IMR-90 (cell line): ENCODE results near the gene CELSR1. TPM values are rescaled to one million over a fixed set of nuclear protein-coding genes. Genes with fewer than 3 reads are reported as not detected.

Source experiments
- ATAC-seq: fragments of 200-7000 bp; cut with Tn5 transposase; 2 replicates; pipeline ENCODE4 v1.9.1; 2020; ENCODE audit warnings: low read depth, mild to moderate bottlenecking, moderate library complexity
- BruUV-seq: library from RNA; stranded (reverse); fragments of 400-500 nt; replicated peaks from 2 replicates; lab custom pipeline; 2021; lab: Mats Ljungman, UMichigan
- CTCF ChIA-PET: fragments of 300-600 bp; formaldehyde crosslinking; extraction: SDS; loops from one replicate; lab custom pipeline; 2021; ENCODE audit warnings: antibody characterized with exemption; lab: Yijun Ruan, JAX
- POLR2A ChIA-PET: fragments of 300-600 bp; sonication (Branson Sonifier 250); formaldehyde crosslinking; loops from one replicate; lab custom pipeline; 2022; ENCODE audit warnings: antibody characterized with exemption; ENCODE audit not compliant: unreplicated experiment; lab: Charles Lee
- DNase-seq: peaks from one replicate; pipeline ENCODE4 v3.0.0; 2013
- H2AFZ ChIP-seq: replicated peaks from 2 replicates; pipeline ENCODE3; 2013; ENCODE audit warnings: low read length, mild to moderate bottlenecking; ENCODE audit not compliant: poor library complexity
- H2AK5ac ChIP-seq: 2 replicates; pipeline ENCODE4 v1.6.1; 2013; ENCODE audit warnings: low read depth, low read length, inconsistent platforms
- H2AK9ac ChIP-seq: replicated peaks from 2 replicates; pipeline ENCODE3; 2013; ENCODE audit warnings: mild to moderate bottlenecking, low read depth, low read length, moderate library complexity; ENCODE audit not compliant: poor library complexity
- H2BK120ac ChIP-seq: 2 replicates; pipeline ENCODE4 v1.6.1; 2013; ENCODE audit warnings: low read depth, low read length, inconsistent platforms
- H2BK15ac ChIP-seq: 3 replicates; pipeline ENCODE4 v1.6.1; 2013; ENCODE audit warnings: low read depth, low read length, inconsistent platforms
- H2BK20ac ChIP-seq: 2 replicates; pipeline ENCODE4 v1.6.1; 2013; ENCODE audit warnings: low read depth, mild to moderate bottlenecking, inconsistent platforms, low read length, moderate library complexity
- H2BK5ac ChIP-seq: 2 replicates; pipeline ENCODE4 v1.6.1; 2013; ENCODE audit warnings: mild to moderate bottlenecking, low read depth, low read length, inconsistent platforms; ENCODE audit not compliant: poor library complexity, severe bottlenecking
- H3K14ac ChIP-seq: replicated peaks from 2 replicates; pipeline ENCODE4 v1.6.1; 2013; ENCODE audit warnings: low read depth, low read length, inconsistent platforms
- H3K18ac ChIP-seq: 2 replicates; pipeline ENCODE4 v1.6.1; 2013; ENCODE audit warnings: low read depth, low read length, control low read depth
- H3K23ac ChIP-seq: 2 replicates; pipeline ENCODE4 v1.6.1; 2013; ENCODE audit warnings: low read depth, low read length, inconsistent platforms
- H3K27ac ChIP-seq: 2 replicates; pipeline ENCODE4 v1.5.1; 2013; ENCODE audit warnings: mild to moderate bottlenecking, control low read depth, low read length; ENCODE audit not compliant: insufficient read depth
- H3K27me3 ChIP-seq: 2 replicates; pipeline ENCODE4 v1.6.1; 2013; ENCODE audit warnings: low read length; ENCODE audit not compliant: control insufficient read depth, insufficient read depth
- H3K36me3 ChIP-seq: 2 replicates; pipeline ENCODE4 v1.6.1; 2013; ENCODE audit warnings: low read length, mixed read lengths; ENCODE audit not compliant: control insufficient read depth, insufficient read depth
- H3K4ac ChIP-seq: 2 replicates; pipeline ENCODE4 v1.6.1; 2013; ENCODE audit warnings: low read depth, low read length, inconsistent platforms
- H3K4me1 ChIP-seq: 2 replicates; pipeline ENCODE4 v1.6.1; 2013; ENCODE audit warnings: low read length, mixed read lengths; ENCODE audit not compliant: control insufficient read depth, insufficient read depth
- H3K4me2 ChIP-seq: 2 replicates; pipeline ENCODE4 v1.6.1; 2013; ENCODE audit warnings: low read depth, mild to moderate bottlenecking, control low read depth, low read length, moderate library complexity
- H3K4me3 ChIP-seq: 2 replicates; pipeline ENCODE4 v1.5.1; 2013; ENCODE audit warnings: low read depth, mild to moderate bottlenecking, control low read depth, low read length, moderate library complexity; ENCODE audit not compliant: insufficient read depth
- H3K56ac ChIP-seq: 2 replicates; pipeline ENCODE4 v1.6.1; 2013; ENCODE audit warnings: low read length, inconsistent platforms; ENCODE audit not compliant: insufficient read depth; ENCODE audit errors: extremely low read depth
- H3K79me1 ChIP-seq, 2 experiments: 2 replicates each; pipeline ENCODE4 v1.6.1; 2013; ENCODE audit warnings: low read length in 2 of 2, inconsistent platforms in 1 of 2, low read depth in 1 of 2
- H3K9ac ChIP-seq: 2 replicates; pipeline ENCODE4 v1.6.1; 2013; ENCODE audit warnings: low read depth, low read length, control low read depth
- H3K9me1 ChIP-seq: 2 replicates; pipeline ENCODE4 v1.6.1; 2013; ENCODE audit warnings: low read length, inconsistent platforms; ENCODE audit not compliant: insufficient read depth
- H3K9me3 ChIP-seq: 2 replicates; pipeline ENCODE4 v1.6.1; 2013; ENCODE audit warnings: low read length; ENCODE audit not compliant: control insufficient read depth, insufficient read depth
- H4K20me1 ChIP-seq: 2 replicates; pipeline ENCODE4 v1.6.1; 2013; ENCODE audit warnings: low read length, inconsistent platforms; ENCODE audit not compliant: insufficient read depth
- H4K5ac ChIP-seq: 2 replicates; pipeline ENCODE4 v1.6.1; 2013; ENCODE audit warnings: mild to moderate bottlenecking, low read depth, low read length, control low read depth
- H4K8ac ChIP-seq, 2 experiments: 2 replicates each; pipeline ENCODE4 v1.6.1; 2013; ENCODE audit warnings: low read depth in 2 of 2, low read length in 2 of 2, control low read depth in 1 of 2, inconsistent platforms in 1 of 2
- H4K91ac ChIP-seq: 2 replicates; pipeline ENCODE4 v1.6.1; 2013; ENCODE audit warnings: low read depth, low read length, inconsistent platforms; ENCODE audit not compliant: insufficient read depth
- BHLHE40 ChIP-seq: fragments of 150-350 bp; IDR thresholded peaks from 2 replicates; pipeline ENCODE4 v1.6.1; 2016; ENCODE audit warnings: mild to moderate bottlenecking, low read depth, low read length
- CEBPB ChIP-seq: IDR thresholded peaks from 2 replicates; pipeline ENCODE4 v1.6.1; 2012; ENCODE audit warnings: low read depth, low read length, improper control_type of control experiment
- CHD1 ChIP-seq: IDR thresholded peaks from 2 replicates; pipeline ENCODE4 v1.6.1; 2012; ENCODE audit warnings: low read depth, low read length, improper control_type of control experiment
- CTCF ChIP-seq: conservative IDR thresholded peaks from 2 replicates; pipeline ENCODE4 v1.5.1; 2012; ENCODE audit warnings: mild to moderate bottlenecking, low read depth, low read length, improper control_type of control experiment
- ELK1 ChIP-seq: fragments of 150-350 bp; IDR thresholded peaks from 2 replicates; pipeline ENCODE4 v1.6.1; 2016; ENCODE audit warnings: low read depth, mild to moderate bottlenecking, low read length, moderate library complexity, borderline replicate concordance
- FOS ChIP-seq: fragments of 150-350 bp; IDR thresholded peaks from 2 replicates; pipeline ENCODE4 v1.6.1; 2016; ENCODE audit warnings: low read depth, low read length
- MAFK ChIP-seq: IDR thresholded peaks from 2 replicates; pipeline ENCODE4 v1.6.1; 2012; ENCODE audit warnings: low read depth, low read length, improper control_type of control experiment
- MAZ ChIP-seq: IDR thresholded peaks from 2 replicates; pipeline ENCODE4 v1.6.1; 2012; ENCODE audit warnings: low read depth, mild to moderate bottlenecking, low read length, improper control_type of control experiment, moderate library complexity, borderline replicate concordance
- MXI1 ChIP-seq: IDR thresholded peaks from 2 replicates; pipeline ENCODE4 v1.6.1; 2012; ENCODE audit warnings: low read depth, mild to moderate bottlenecking, low read length, moderate library complexity, borderline replicate concordance
- NFE2L2 ChIP-seq: fragments of 150-350 bp; IDR thresholded peaks from 2 replicates; pipeline ENCODE4 v1.6.1; 2016; ENCODE audit warnings: low read depth, mild to moderate bottlenecking, low read length
- POLR2A ChIP-seq: IDR thresholded peaks from 2 replicates; pipeline ENCODE4 v1.6.1; 2012; ENCODE audit warnings: mild to moderate bottlenecking, low read depth, low read length
- RAD21 ChIP-seq: IDR thresholded peaks from 2 replicates; pipeline ENCODE4 v1.6.1; 2012; ENCODE audit warnings: low read length, improper control_type of control experiment
- RFX5 ChIP-seq: IDR thresholded peaks from 2 replicates; pipeline ENCODE4 v1.8.0; 2012; ENCODE audit warnings: low read depth, mild to moderate bottlenecking, low read length, moderate library complexity
- USF2 ChIP-seq: fragments of 150-350 bp; IDR thresholded peaks from 2 replicates; pipeline ENCODE4 v1.6.1; 2017; ENCODE audit warnings: mild to moderate bottlenecking, antibody characterized with exemption, low read length, low read depth
- WGBS, 2 experiments: methylation state at CpG; one replicate each; pipeline versions ENCODE4 v1.1.5 to v1.1.7; 2013; ENCODE audit warnings: missing lambda C conversion rate in 2 of 2; ENCODE audit not compliant: insufficient read length in 1 of 2; ENCODE audit errors: extremely low coverage in 2 of 2; 5-methylcytosine and 5-hydroxymethylcytosine counted together
- dilution Hi-C: fragments of 300-500 bp; cut with HindIII; formaldehyde crosslinking; loops from one replicate; pipeline ENCODE4 v1.14.3; 2018; ENCODE audit warnings: low sequenced_read_pairs; ENCODE audit not compliant: unreplicated experiment
- in situ Hi-C: fragments of 300-500 bp; cut with MboI; formaldehyde crosslinking; loops from 3 replicates; pipeline ENCODE4 v1.14.3; 2019; ENCODE audit warnings: low sequenced_read_pairs, inconsistent platforms, mixed read lengths
- intact Hi-C: fragments of 100-400 bp; cut with micrococcal nuclease; formaldehyde crosslinking; loops from 2 replicates; pipeline ENCODE4 v1.10.0; 2022
- polyA plus RNA-seq, 3 experiments: library from polyadenylated mRNA; depleted of rRNA; stranded (reverse); fragments of >200 nt; gene quantifications; 2 replicates each; pipeline ENCODE4 v1.2.3, GENCODE V29; 2012; ENCODE audit warnings: low replicate concordance in 1 of 3
- total RNA-seq: library from RNA; depleted of rRNA; stranded (reverse); fragments of >200 nt; gene quantifications from 2 replicates; pipeline ENCODE4 v1.2.3, GENCODE V29; 2012

CELSR1 gene
- total and polyA plus RNA-seq, 2 of the 4 experiments (the other 2 are of a cell fraction): 0.36 to 0.82 TPM

- no peak overlapping the region for H2AFZ ChIP-seq
- no TSS peak for BruUV-seq
- H4K5ac ChIP-seq: no peak overlapping the region
- peaks cover 46% of the 10 kb centered on the region for H3K27me3 ChIP-seq
- CTCF ChIA-PET: no interaction called here
- H2BK120ac ChIP-seq: no peak overlapping the region
- H2BK15ac ChIP-seq: no peak overlapping the region
- H3K36me3 ChIP-seq: no peaks in the 10 kb centered on the region
- H4K20me1 ChIP-seq: no peaks in the 10 kb centered on the region
- H3K18ac ChIP-seq: no peak overlapping the region
- ATAC-seq (no peak), DNase-seq (no peak)
- H3K9me1 ChIP-seq: no peaks in the 10 kb centered on the region
- intact Hi-C loops: no loop called here
- H2AK5ac ChIP-seq: no peak overlapping the region
- dilution Hi-C loops: no loop called here
- no peak overlapping the region for H2BK5ac ChIP-seq
- no peaks in the 10 kb centered on the region for H3K79me1 ChIP-seq
- H3K14ac ChIP-seq: no peak overlapping the region
- H3K4me1 ChIP-seq: no peaks in the 10 kb centered on the region
- no peak overlapping the region for H3K4ac ChIP-seq
- no peak overlapping the region for H4K8ac ChIP-seq
- POLR2A ChIA-PET: no interaction called here
- in situ Hi-C loops: no loop called here
- 33% methylated on average over 1 of the region's 4 CpGs; no CpG with 5 or more reads in 1 of the 2 experiments for WGBS, 2 experiments
- H4K91ac ChIP-seq: no peak overlapping the region
- no peak overlapping the region for H2BK20ac ChIP-seq
- TF ChIP-seq RAD21 (no peak), FOS (no peak), NFE2L2 (no peak), CHD1 (no peak), BHLHE40 (no peak), POLR2A (no peak), CTCF (no peak), MAZ (no peak), ELK1 (no peak), USF2 (no peak), CEBPB (no peak), MAFK (no peak), MXI1 (no peak), RFX5 (no peak)
- H2AK9ac ChIP-seq: no peak overlapping the region
- H3K23ac ChIP-seq: no peak overlapping the region
- H3K4me3 ChIP-seq: no peak overlapping the region
- no peak overlapping the region for H3K56ac ChIP-seq
- H3K27ac ChIP-seq: no peak overlapping the region
- H3K9ac ChIP-seq: no peak overlapping the region
- no peak overlapping the region for H3K4me2 ChIP-seq
- H3K9me3 ChIP-seq: no peaks in the 10 kb centered on the region
These were observed 90.6 kb downstream of the CELSR1 start for GRCh38 chr22:46446799-46447198.
